HTR-8/SVneo (cell line): Measurements from ENCODE around the gene ANGPTL2.
"Not testable (repeated sequence)": the region's sequence is repeated elsewhere in the genome, so short reads cannot be mapped to it uniquely, and the experiment has no call there.

Experiments used
- DNase-seq: peaks from one replicate; pipeline ENCODE4 v3.0.0; 2011; ENCODE audit warnings: low spot score, mixed read lengths; ENCODE audit not compliant: insufficient read length
- FAIRE-seq: peaks from 2 replicates; lab custom pipeline; 2011; peaks lifted over from hg19 to GRCh38; lab: Jason Lieb, UNC

The ANGPTL2 gene

GRCh38 chr9:127122176-127123063 lies at the start of gene ANGPTL2:
Gene ANGPTL2, minus strand, starts transcription at chr9:127122635. Its CDS starts 13,904 bp downstream, at chr9:127108731.
- peak; percentile 86 for DNase-seq
- FAIRE-seq = peak; percentile 57

- DNase-seq, FAIRE-seq: not testable (repeated sequence)
These were observed 48.9 kb upstream of the ANGPTL2 start for GRCh38 chr9:127171348-127171747.

GRCh38 chr9:127170652-127171051 lies 48.2 kb upstream of the ANGPTL2 start:
- no peak for DNase-seq
- FAIRE-seq = no peak

- no peak for DNase-seq
- no peak for FAIRE-seq
These were observed 47.7 kb upstream of the ANGPTL2 start for GRCh38 chr9:127170103-127170502.

GRCh38 chr9:127169575-127169883 lies 47.1 kb upstream of the ANGPTL2 start:
- no peak for FAIRE-seq
- DNase-seq = no peak

GRCh38 chr9:127168756-127169574 lies 46.5 kb upstream of the ANGPTL2 start:
- no peak for DNase-seq
- no peak for FAIRE-seq

GRCh38 chr9:127167560-127168326 lies 45.3 kb upstream of the ANGPTL2 start:
- FAIRE-seq = no peak

GRCh38 chr9:127166651-127167524 lies 44.5 kb upstream of the ANGPTL2 start:
- DNase-seq (no peak), FAIRE-seq (no peak)

More at GRCh38 chr9:127167560-127168326, 45.3 kb upstream of the ANGPTL2 start:
- DNase-seq = no peak

- DNase-seq (no peak), FAIRE-seq (no peak)
These were observed 43.7 kb upstream of the ANGPTL2 start for GRCh38 chr9:127166111-127166510.

GRCh38 chr9:127165116-127165515 lies 42.7 kb upstream of the ANGPTL2 start:
- DNase-seq = no peak
- FAIRE-seq = no peak

GRCh38 chr9:127163409-127163808 lies 41.0 kb upstream of the ANGPTL2 start:
- DNase-seq = no peak
- no peak for FAIRE-seq

- DNase-seq (no peak), FAIRE-seq (no peak)
These were observed 40.5 kb upstream of the ANGPTL2 start for GRCh38 chr9:127162864-127163365.

- FAIRE-seq (no peak), DNase-seq (no peak)
These were observed 39.8 kb upstream of the ANGPTL2 start for GRCh38 chr9:127162046-127162863.

GRCh38 chr9:127161081-127161624 lies 38.7 kb upstream of the ANGPTL2 start:
- DNase-seq (no peak), FAIRE-seq (no peak)

- FAIRE-seq (no peak), DNase-seq (no peak)
These were observed 37.6 kb upstream of the ANGPTL2 start for GRCh38 chr9:127159949-127160610.

GRCh38 chr9:127159325-127159801 lies 36.9 kb upstream of the ANGPTL2 start:
- FAIRE-seq (no peak), DNase-seq (peak; percentile 24)

- FAIRE-seq (no peak), DNase-seq (no peak)
These were observed 36.4 kb upstream of the ANGPTL2 start for GRCh38 chr9:127158786-127159324.
